Measurements from ENCODE around the gene KLF6.

DNA sequence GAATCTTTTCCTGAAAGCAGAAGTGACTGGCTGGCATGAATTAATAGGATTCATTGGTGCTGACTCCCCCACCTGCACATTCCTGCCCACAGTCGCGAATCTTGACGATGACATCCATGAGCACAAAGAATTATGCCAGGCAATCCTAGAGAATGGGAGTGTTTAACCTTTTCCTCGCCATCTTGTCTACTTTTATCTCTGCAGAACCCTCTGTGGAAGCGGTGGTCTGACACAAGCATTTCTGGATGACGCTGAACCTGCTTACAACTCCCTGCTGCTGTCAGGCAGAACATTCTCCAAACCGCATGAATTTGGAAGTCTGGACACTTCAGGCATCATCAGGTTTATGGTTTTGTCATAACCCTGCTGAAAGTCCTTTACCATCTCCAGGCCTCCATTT, 36.5 kb downstream of the KLF6 start:
- TF ChIP-seq POLR2A (IDR thresholded peaks at IDR 0.05) (no peak), CTCF (IDR thresholded peaks at IDR 0.05) (no peak), POLR2AphosphoS5 (IDR thresholded peaks at IDR 0.05) (no peak)
